HG02642 (cell line): ENCODE measurements around the gene CKAP2L.

Source experiments
- ATAC-seq: cut with Tn5 transposase; IDR thresholded peaks from one replicate; pipeline ENCODE4 v1.9.1; 2021; ENCODE audit warnings: mild to moderate bottlenecking; ENCODE audit not compliant: unreplicated experiment, poor library complexity

The CKAP2L gene, protein sequence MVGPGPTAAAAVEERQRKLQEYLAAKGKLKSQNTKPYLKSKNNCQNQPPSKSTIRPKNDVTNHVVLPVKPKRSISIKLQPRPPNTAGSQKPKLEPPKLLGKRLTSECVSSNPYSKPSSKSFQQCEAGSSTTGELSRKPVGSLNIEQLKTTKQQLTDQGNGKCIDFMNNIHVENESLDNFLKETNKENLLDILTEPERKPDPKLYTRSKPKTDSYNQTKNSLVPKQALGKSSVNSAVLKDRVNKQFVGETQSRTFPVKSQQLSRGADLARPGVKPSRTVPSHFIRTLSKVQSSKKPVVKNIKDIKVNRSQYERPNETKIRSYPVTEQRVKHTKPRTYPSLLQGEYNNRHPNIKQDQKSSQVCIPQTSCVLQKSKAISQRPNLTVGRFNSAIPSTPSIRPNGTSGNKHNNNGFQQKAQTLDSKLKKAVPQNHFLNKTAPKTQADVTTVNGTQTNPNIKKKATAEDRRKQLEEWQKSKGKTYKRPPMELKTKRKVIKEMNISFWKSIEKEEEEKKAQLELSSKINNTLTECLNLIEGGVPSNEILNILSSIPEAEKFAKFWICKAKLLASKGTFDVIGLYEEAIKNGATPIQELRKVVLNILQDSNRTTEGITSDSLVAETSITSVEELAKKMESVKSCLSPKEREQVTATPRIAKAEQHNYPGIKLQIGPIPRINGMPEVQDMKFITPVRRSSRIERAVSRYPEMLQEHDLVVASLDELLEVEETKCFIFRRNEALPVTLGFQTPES

DNA sequence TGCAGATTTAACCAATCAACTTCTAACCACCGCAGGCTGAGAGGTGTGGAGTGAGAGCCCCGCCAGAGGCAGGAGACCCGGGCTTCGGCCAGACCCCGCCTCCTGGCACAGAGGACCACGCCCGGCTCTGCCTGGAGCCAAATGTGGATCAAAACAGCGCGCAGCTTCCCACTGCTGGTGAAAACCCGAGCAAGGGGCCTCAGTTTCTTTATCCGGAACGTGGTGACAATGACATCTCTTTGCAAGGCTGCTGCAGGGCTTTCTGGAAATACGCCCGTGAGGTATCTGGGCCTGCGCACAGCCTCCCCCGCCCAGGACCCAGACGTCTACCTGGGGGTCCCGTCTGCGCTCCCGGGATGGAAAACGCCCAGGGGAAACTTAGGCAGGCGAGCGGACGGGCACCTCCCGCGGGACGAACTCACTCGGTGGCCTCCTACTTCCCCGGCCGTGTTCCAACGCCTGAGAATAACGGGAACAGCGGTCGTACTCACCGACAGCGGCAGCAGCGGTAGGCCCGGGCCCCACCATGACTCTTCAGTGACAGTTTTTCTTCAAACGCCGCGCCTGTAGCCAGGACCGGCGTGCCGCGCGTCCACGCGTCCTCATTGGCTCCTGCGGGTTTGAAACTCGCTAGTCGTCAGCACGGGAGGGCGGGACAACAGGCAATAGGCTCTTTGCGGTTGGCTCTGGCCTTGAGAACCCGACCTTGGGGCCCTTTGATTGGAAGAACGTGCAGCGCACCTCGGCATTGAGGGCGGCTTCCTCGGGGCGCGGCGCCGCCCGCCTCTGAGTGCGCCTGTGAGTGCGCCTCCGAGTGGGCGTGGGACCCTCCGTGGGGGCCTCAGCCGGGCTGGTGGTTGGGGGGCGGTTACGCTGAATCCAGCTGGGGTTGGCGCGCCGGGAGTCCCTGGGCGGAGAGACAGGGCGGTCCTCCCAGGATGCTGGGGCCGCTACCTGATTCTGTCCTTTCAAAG lies at the start of gene CKAP2L:
Gene CKAP2L, minus strand, starts transcription at position 539 of the 974 bp plus-strand sequence. Its CDS starts 11 bp downstream, at position 528.
- peak; percentile 99 for ATAC-seq

- no peak for ATAC-seq
Observed at GRCh38 chr2:112813280-112813966, 49.0 kb upstream of the CKAP2L start.

- no peak for ATAC-seq
Observed at GRCh38 chr2:112812318-112813267, 48.2 kb upstream of the CKAP2L start.

GRCh38 chr2:112811841-112812306 lies 47.5 kb upstream of the CKAP2L start:
- ATAC-seq: no peak

DNA sequence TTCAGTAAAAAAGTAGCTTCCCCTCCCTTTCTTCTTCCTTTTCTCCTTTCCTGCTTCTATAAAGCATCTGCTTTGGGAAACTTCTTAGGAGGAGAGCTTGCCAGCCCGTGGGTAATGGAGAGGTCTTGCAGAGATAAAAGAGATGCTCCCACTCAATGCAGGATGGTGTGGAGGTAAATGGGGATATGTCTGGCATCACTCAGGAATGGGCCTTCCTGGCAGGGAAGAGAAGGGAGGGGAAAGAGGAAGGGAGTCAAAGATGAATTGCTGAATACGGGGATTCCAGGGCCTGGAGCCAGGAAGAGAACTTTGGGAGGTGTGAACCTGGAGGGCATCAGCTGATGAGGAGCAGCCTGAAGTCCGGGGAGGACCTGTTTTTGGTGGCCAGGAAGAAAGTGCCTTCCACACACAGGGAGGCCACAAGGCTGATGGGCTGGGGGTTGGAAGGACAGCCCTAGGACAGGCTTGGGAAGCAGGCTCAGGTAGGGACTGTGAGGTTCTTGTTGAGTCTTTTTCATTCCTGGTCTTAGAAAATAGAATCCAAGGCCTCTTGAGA lies 46.9 kb upstream of the CKAP2L start:
- no peak for ATAC-seq

DNA sequence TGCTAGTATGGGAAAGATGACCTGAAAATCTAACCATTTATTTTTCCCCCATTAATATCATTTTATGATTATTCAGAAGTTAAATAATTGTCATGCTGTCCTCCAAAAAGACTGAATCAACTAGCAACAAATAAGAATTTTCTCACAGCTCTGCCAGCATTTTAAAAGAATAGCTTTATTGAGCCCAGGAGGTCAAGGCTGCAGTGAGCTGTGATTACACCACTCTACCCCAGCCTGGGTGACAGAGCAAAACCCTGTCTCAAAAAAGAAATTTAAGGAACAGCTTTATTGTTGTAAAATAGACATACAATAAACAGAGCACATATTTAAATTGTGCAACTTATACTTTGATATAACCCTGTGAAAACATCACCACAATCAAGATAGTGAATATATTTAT lies 44.7 kb upstream of the CKAP2L start:
- no peak for ATAC-seq

DNA sequence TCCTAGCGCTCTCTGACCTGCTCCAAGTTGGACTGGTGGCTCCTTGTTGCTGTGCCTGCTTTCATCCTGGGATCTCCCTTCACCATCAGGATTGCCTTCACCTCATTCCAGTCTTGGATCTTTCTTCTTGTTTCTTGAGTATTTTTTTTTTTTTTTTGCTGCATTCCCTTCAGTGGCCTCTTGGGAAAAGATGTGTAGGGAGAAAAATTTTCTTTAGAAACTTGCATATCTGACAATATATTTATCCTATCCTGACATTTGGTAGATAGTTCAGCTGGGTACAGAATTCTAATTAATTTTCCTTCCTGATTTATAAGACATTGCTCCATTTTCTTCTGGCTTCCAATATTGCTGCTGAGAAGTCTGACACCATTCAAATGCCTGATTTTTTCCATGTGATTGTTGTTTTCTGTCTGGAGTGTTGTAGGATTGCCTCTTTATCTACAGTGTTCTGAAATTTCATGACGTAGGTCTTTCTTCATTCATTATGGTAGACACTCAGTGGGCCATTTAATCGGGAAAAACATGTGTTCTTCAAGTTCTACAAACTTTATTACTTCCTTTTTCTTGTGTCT lies 42.9 kb upstream of the CKAP2L start:
- no peak for ATAC-seq

DNA sequence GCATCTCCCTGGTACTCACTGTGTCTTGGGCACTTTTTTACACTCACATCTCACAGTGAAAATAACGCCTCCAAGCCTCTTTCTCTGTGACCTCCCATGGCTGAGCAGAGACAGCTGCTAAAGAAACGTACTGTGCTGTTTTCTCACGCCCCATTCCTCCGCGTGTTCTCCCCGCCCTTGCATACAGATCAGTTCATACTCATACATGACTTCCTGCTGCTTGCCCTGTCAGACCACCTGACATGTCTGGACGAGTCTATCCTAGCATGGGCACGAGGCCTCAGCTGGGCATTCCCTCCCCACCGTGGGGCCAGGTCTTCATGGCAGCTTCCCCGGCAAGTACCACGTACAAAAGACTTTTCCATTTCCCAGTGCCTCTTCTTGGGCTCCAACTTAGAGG lies 41.1 kb upstream of the CKAP2L start:
- no peak for ATAC-seq

- ATAC-seq: peak; percentile 52
Observed at GRCh38 chr2:112803691-112804521, 39.5 kb upstream of the CKAP2L start.

DNA sequence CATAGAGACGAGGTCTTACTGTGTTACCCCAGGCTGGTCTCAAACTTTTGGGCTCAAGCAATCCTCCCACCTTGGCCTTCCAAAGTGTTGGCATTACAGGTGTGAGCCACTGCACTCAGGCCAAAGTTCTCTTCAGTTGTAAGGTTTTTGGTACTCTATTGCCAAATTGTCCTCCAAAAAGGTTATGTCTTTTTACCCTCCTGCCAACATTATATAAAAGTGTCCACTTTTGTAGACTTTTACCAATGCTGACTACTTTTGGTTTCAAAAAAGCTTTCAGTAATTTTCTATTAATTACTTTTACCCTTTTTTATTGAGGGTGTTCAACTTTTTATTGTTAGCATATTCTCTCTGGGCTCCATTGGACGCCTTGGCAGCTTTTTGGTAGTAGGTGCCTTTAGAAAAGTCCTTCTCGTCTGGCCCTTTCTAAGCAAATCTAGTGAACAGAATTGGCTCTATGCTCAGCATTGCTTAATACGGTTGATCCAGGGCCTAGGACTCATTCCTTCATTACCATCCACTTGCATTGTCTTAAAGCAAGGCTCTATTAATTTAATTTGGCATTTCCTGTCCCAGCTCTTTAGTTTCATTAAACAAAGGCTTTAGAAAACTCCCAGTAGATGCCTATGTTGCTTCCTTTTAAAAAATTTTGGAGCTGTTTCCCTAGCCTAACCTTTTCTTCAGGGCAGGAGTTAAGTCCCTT lies 36.6 kb upstream of the CKAP2L start:
- ATAC-seq: no peak

- ATAC-seq: no peak
Observed at GRCh38 chr2:112798979-112799975, 34.9 kb upstream of the CKAP2L start.

DNA sequence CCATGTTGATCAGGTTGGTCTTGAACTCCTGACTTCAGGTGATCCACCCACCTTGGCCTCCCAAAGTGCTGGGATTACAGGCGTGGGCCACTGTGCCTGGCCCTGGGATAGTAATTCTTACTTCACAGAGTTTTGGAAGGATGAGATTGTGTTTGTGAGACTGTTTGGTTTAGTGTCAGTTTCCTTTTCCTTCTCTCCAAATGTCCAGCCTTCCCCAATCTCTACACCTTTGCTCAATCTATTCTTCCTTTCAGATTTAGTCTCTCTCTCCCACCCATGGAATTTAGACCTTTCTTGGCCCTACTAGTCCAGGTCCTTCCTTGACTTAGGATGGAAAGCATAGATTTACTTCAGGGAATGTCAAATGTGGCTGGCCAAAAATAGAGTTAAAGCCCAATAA lies 32.1 kb upstream of the CKAP2L start:
- no peak for ATAC-seq

DNA sequence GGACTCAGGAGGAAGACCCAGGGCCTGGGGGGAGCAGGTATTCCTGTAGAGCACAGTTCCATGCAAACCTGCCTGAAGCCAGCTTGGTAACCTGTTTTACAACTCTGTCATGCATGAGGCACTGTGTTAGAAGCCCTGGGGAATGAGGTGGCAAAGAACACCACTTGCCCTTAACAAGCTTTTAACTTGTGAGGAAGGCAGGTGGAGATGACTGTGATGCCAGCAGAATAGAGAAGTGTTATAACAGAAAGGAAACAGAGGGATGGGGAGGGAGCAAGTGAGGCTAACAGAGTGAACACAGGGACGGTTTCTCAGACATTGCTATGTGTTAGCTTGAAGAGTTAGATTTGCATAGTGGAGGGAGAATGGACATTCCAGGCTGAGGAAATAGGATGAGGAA lies 31.4 kb upstream of the CKAP2L start:
- ATAC-seq: no peak

- no peak for ATAC-seq
Observed at GRCh38 chr2:112794841-112795240, 30.4 kb upstream of the CKAP2L start.

DNA sequence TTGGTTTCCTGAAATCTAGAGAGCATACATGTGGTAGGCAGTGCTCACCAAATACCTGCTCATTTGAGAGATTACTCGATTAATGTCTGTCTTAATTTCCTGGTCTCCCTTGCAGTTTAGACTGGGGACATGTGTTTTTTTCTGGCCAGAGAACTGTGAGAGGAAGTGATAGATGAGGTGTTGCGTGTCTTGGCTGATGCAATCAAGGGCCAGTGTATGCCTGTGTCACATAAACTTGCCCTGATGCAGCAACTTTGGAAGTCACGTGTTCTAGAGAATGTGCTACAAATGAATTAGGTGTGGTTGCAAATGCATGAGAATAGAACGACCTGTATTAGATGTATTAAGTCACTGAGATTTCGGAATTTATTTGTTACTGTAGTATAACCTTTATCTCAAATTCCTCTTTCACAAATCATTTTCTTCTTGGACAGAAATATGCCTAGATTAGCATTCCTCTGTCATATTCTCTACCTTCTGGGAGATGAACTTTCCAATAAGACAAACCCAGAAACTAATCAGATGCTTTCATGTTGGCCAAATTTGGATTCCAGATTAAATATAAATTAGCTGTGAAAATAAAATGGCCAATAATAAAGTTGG lies 29.8 kb upstream of the CKAP2L start:
- ATAC-seq: no peak
